Measurements from ENCODE around the gene JPH3. TPM values are rescaled to one million over a fixed set of nuclear protein-coding genes. Genes with fewer than 3 reads are reported as not detected.

The JPH3 gene
- polyA plus RNA-seq, 1 donor (not counting 4 experiments of a cell fraction or from before 2014, with no cell fraction given) = not detected

DNA sequence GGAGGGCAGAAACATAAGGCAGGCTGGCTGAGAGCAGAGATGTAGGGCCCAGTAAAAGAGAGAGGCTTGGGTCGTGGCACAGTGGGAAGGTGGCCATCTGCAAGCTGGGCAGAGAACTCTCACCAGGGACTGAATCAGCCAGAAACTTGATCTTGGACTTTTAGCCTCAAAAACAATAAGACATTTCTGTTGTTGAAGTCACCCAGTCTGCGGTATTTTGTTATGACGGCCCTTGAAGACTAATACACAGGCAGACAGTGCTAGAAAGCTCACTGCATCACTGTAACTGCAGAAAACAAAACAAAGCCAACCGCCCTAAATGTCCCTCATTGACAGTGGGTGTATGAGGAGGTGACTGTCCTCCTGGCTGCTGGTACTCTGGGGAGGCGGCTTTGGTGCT lies 3.9 kb upstream of the JPH3 start:
- Histone ChIP-seq H3K4me1 (ENCODE audit: control insufficient read depth, extremely low read depth, insufficient read depth, low read length) (no peaks in the 10 kb centered on the region), H4K20me1 (ENCODE audit: control insufficient read depth, extremely low read depth, insufficient read depth, low read length) (no peaks in the 10 kb centered on the region), H3K36me3 (ENCODE audit: control insufficient read depth in 2 of 2, extremely low read depth in 1 of 2, insufficient read depth in 2 of 2, low read length in 2 of 2) (no peaks in the 10 kb centered on the region), H3K27me3 (ENCODE audit: control insufficient read depth, extremely low read depth, insufficient read depth, low read length) (peaks cover 43% of the 10 kb centered on the region), H2AFZ (ENCODE audit: control insufficient read depth, low read length) (no peak overlapping the region), H3K4me3 (ENCODE audit: control insufficient read depth in 2 of 3, extremely low read depth in 1 of 3, insufficient read depth in 2 of 3, low read depth in 1 of 3, low read length in 3 of 3) (no peak overlapping the region), H3K79me2 (ENCODE audit: control insufficient read depth, insufficient read depth, low read length) (no peaks in the 10 kb centered on the region), H3K27ac (ENCODE audit: control insufficient read depth, insufficient read depth, low read length) (no peak overlapping the region), H3K9me1 (ENCODE audit: control insufficient read depth, extremely low read depth, insufficient read depth, low read length) (no peaks in the 10 kb centered on the region), H3K9me3 (ENCODE audit: control insufficient read depth, low read depth, low read length) (no peaks in the 10 kb centered on the region), H3K4me2 (ENCODE audit: control insufficient read depth, extremely low read depth, insufficient read depth, low read depth, low read length) (no peak overlapping the region), H3K9ac (ENCODE audit: control insufficient read depth, extremely low read depth, insufficient read depth, low read length) (no peak overlapping the region)
- FAIRE-seq = no peak
- dilution Hi-C loops (cut with MboI; ENCODE audit: extremely low pct_ligation_motif_present, low sequenced_read_pairs) = no loop called here
- no peak for TF ChIP-seq EZH2 (IDR thresholded peaks at IDR 0.05; ENCODE audit: low read length)
- TF ChIP-seq, protein P1, sequence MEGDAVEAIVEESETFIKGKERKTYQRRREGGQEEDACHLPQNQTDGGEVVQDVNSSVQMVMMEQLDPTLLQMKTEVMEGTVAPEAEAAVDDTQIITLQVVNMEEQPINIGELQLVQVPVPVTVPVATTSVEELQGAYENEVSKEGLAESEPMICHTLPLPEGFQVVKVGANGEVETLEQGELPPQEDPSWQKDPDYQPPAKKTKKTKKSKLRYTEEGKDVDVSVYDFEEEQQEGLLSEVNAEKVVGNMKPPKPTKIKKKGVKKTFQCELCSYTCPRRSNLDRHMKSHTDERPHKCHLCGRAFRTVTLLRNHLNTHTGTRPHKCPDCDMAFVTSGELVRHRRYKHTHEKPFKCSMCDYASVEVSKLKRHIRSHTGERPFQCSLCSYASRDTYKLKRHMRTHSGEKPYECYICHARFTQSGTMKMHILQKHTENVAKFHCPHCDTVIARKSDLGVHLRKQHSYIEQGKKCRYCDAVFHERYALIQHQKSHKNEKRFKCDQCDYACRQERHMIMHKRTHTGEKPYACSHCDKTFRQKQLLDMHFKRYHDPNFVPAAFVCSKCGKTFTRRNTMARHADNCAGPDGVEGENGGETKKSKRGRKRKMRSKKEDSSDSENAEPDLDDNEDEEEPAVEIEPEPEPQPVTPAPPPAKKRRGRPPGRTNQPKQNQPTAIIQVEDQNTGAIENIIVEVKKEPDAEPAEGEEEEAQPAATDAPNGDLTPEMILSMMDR (optimal IDR thresholded peaks at IDR 0.05 in 1 of 3, IDR thresholded peaks at IDR 0.05 in 1 of 3, conservative IDR thresholded peaks at IDR 0.05 in 1 of 3; ENCODE audit: extremely low read depth in 1 of 3, insufficient read depth in 2 of 3, low read length in 3 of 3) = no peak
- DNase-seq (ENCODE audit: low read depth, low spot score) = no peak

DNA sequence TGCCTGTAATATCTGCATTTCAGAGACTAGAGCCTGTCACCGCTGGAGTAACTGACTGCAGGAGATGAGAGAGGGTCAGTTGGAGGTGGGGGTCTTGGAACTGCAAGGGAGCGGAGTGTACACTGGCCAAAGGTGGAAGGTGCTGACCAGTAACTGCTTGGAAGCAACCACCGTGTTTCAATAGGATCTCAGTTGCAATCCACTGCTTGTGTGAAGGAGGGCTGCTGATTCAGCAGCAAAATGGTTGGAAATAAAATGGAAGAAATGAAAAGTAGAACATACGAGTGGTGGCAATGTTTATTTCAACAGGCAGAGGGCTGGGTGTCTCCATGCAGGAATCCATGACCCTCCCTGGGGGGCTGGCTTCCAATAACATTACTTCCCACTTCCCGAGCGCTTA lies 2.1 kb upstream of the JPH3 start:
- H3K27ac ChIP-seq (ENCODE audit: control insufficient read depth, insufficient read depth, low read length) = no peak overlapping the region
- no peaks in the 10 kb centered on the region for H4K20me1 ChIP-seq (ENCODE audit: control insufficient read depth, extremely low read depth, insufficient read depth, low read length)
- no peaks in the 10 kb centered on the region for H3K9me1 ChIP-seq (ENCODE audit: control insufficient read depth, extremely low read depth, insufficient read depth, low read length)
- no peaks in the 10 kb centered on the region for H3K9me3 ChIP-seq (ENCODE audit: control insufficient read depth, low read depth, low read length)
- H3K4me3 ChIP-seq (ENCODE audit: control insufficient read depth in 2 of 3, extremely low read depth in 1 of 3, insufficient read depth in 2 of 3, low read depth in 1 of 3, low read length in 3 of 3) = no peak overlapping the region
- no peak overlapping the region for H3K9ac ChIP-seq (ENCODE audit: control insufficient read depth, extremely low read depth, insufficient read depth, low read length)
- H3K36me3 ChIP-seq (ENCODE audit: control insufficient read depth in 2 of 2, extremely low read depth in 1 of 2, insufficient read depth in 2 of 2, low read length in 2 of 2) = no peaks in the 10 kb centered on the region
- FAIRE-seq = no peak
- H3K79me2 ChIP-seq (ENCODE audit: control insufficient read depth, insufficient read depth, low read length) = no peaks in the 10 kb centered on the region
- H2AFZ ChIP-seq (ENCODE audit: control insufficient read depth, low read length) = no peak overlapping the region
- no peak overlapping the region for H3K4me2 ChIP-seq (ENCODE audit: control insufficient read depth, extremely low read depth, insufficient read depth, low read depth, low read length)
- no peaks in the 10 kb centered on the region for H3K4me1 ChIP-seq (ENCODE audit: control insufficient read depth, extremely low read depth, insufficient read depth, low read length)
- H3K27me3 ChIP-seq (ENCODE audit: control insufficient read depth, extremely low read depth, insufficient read depth, low read length) = peaks cover 61% of the 10 kb centered on the region
- dilution Hi-C loops (cut with MboI; ENCODE audit: extremely low pct_ligation_motif_present, low sequenced_read_pairs) = no loop called here
- no peak for TF ChIP-seq EZH2 (IDR thresholded peaks at IDR 0.05; ENCODE audit: low read length)
- TF ChIP-seq, protein P1 (optimal IDR thresholded peaks at IDR 0.05 in 1 of 3, IDR thresholded peaks at IDR 0.05 in 1 of 3, conservative IDR thresholded peaks at IDR 0.05 in 1 of 3; ENCODE audit: extremely low read depth in 1 of 3, insufficient read depth in 2 of 3, low read length in 3 of 3) = no peak
- DNase-seq (ENCODE audit: low read depth, low spot score) = no peak
